Measurements from ENCODE around the gene YY1AP1.
"Not testable (repeated sequence)": the region's sequence is repeated elsewhere in the genome, so short reads cannot be mapped to it uniquely, and the experiment has no call there.

- TF ChIP-seq CTCF, EP300, POLR2AphosphoS5 (IDR thresholded peaks at IDR 0.05): not testable (repeated sequence)
These were observed 30.0 kb upstream of the YY1AP1 start for GRCh38 chr1:155718524-155719115.

Data from gastroesophageal sphincter (tissue), 3 donors.